GM12874 (cell line): ENCODE measurements around the gene NPIPB2.

Experiments used
- CTCF ChIP-seq: IDR thresholded peaks from 2 replicates; pipeline ENCODE4 v1.5.1; 2011; ENCODE audit warnings: low read depth, mild to moderate bottlenecking, control low read depth, low read length, moderate library complexity; ENCODE audit not compliant: insufficient read depth

The NPIPB2 gene

GRCh38 chr16:11877374-11877773, 64.5 kb downstream of the NPIPB2 start:
- TF ChIP-seq CTCF: no peak
